ENCODE results near the gene C8G. TPM values are rescaled to one million over a fixed set of nuclear protein-coding genes. Genes with fewer than 3 reads are reported as not detected.

C8G gene
- total RNA-seq, 1 experiment from 2014 or later = 0.85 TPM

DNA sequence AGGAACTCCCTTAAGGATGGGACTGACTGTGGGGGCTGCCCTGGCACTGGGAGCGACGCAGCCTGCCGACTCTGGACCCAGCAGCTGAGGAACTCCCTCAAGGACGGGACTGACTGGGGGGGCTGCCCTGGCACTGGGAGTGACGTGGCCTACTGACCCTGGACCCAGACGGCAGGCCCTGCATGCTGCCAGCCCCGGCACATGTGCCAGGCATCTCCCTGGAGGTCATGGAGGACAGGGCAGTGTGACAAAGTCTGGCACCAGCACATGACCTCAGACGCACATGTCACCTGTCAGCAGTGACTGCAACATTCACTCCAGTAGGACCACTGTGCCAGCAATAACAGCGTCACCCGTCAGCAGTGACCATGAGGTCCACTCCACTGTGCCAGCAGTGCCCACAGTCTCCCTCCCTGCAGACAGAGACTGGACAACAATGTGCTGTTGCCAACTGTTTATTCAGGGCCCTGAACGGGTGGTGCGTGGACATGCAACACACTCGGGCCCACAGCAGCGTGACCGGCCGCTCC lies 5.0 kb upstream of the C8G start (continued):
- TF ChIP-seq, protein P1, sequence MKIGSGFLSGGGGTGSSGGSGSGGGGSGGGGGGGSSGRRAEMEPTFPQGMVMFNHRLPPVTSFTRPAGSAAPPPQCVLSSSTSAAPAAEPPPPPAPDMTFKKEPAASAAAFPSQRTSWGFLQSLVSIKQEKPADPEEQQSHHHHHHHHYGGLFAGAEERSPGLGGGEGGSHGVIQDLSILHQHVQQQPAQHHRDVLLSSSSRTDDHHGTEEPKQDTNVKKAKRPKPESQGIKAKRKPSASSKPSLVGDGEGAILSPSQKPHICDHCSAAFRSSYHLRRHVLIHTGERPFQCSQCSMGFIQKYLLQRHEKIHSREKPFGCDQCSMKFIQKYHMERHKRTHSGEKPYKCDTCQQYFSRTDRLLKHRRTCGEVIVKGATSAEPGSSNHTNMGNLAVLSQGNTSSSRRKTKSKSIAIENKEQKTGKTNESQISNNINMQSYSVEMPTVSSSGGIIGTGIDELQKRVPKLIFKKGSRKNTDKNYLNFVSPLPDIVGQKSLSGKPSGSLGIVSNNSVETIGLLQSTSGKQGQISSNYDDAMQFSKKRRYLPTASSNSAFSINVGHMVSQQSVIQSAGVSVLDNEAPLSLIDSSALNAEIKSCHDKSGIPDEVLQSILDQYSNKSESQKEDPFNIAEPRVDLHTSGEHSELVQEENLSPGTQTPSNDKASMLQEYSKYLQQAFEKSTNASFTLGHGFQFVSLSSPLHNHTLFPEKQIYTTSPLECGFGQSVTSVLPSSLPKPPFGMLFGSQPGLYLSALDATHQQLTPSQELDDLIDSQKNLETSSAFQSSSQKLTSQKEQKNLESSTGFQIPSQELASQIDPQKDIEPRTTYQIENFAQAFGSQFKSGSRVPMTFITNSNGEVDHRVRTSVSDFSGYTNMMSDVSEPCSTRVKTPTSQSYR (CRISPR knock-in tag; IDR thresholded peaks at IDR 0.05) = no peak
- TF ChIP-seq NFE2L1 (CRISPR knock-in tag; IDR thresholded peaks at IDR 0.05) (no peak), CBFB (CRISPR knock-in tag; IDR thresholded peaks at IDR 0.05; ENCODE audit: low read depth) (no peak), IRF2 (CRISPR knock-in tag; IDR thresholded peaks at IDR 0.05; ENCODE audit: borderline replicate concordance, low read depth) (no peak), ZNF232 (CRISPR knock-in tag; IDR thresholded peaks at IDR 0.05) (no peak)

DNA sequence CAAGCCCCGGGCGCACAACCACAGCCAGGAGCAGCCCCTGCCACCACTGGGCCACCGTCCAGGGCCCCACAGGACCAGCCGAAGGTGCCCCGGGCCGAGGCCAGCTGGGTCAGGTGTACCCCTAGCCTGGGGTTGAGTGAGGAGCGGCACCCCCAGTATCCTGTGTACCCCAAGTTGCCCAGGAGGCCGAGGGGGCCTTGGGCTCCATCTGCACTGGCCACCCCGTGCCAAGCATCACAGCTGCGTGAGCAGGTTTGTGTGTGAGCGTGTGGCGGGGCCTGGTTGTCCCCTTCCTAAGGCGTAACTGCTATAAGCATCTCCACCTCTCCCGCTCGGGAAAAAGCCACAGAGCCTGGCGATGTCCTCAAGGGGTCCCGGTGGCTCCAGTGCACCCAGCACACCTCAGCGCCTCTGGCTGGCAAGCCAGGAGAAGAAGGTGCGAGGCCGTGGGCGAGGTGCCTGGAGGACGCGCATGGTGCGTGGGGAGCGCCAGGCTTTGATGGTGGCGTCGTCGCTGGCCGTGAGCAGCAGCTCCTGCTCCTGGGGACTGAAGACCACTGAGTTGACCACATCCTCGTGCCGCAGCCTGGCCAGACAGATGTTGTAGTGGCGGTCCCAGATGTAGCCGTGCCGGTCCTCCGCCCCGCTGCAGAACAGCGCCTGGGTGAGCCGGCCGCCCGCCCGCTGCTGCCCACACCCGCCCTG lies 4.4 kb upstream of the C8G start:
- ChIA-PET CTCF (no interaction called here), POLR2A (no interaction called here)
- no peaks in the 10 kb centered on the region for H3K9me3 Mint-ChIP-seq
- no peaks in the 10 kb centered on the region for H3K27me3 Mint-ChIP-seq (ENCODE audit: low read depth)
- no peak overlapping the region for H3K4me3 Mint-ChIP-seq
- TF ChIP-seq MXD4 (CRISPR knock-in tag; IDR thresholded peaks at IDR 0.05; ENCODE audit: borderline replicate concordance) = no peak
- TF ChIP-seq, protein P2, sequence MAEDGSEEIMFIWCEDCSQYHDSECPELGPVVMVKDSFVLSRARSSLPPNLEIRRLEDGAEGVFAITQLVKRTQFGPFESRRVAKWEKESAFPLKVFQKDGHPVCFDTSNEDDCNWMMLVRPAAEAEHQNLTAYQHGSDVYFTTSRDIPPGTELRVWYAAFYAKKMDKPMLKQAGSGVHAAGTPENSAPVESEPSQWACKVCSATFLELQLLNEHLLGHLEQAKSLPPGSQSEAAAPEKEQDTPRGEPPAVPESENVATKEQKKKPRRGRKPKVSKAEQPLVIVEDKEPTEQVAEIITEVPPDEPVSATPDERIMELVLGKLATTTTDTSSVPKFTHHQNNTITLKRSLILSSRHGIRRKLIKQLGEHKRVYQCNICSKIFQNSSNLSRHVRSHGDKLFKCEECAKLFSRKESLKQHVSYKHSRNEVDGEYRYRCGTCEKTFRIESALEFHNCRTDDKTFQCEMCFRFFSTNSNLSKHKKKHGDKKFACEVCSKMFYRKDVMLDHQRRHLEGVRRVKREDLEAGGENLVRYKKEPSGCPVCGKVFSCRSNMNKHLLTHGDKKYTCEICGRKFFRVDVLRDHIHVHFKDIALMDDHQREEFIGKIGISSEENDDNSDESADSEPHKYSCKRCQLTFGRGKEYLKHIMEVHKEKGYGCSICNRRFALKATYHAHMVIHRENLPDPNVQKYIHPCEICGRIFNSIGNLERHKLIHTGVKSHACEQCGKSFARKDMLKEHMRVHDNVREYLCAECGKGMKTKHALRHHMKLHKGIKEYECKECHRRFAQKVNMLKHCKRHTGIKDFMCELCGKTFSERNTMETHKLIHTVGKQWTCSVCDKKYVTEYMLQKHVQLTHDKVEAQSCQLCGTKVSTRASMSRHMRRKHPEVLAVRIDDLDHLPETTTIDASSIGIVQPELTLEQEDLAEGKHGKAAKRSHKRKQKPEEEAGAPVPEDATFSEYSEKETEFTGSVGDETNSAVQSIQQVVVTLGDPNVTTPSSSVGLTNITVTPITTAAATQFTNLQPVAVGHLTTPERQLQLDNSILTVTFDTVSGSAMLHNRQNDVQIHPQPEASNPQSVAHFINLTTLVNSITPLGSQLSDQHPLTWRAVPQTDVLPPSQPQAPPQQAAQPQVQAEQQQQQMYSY (CRISPR knock-in tag; IDR thresholded peaks at IDR 0.05) = no peak
- peaks cover 14% of the 10 kb centered on the region for H3K36me3 Mint-ChIP-seq
- ATAC-seq (no peak), DNase-seq (ENCODE audit: low spot score) (no peak)
- H3K27ac Mint-ChIP-seq = no peak overlapping the region
- H3K4me1 Mint-ChIP-seq = peaks cover 6% of the 10 kb centered on the region

DNA sequence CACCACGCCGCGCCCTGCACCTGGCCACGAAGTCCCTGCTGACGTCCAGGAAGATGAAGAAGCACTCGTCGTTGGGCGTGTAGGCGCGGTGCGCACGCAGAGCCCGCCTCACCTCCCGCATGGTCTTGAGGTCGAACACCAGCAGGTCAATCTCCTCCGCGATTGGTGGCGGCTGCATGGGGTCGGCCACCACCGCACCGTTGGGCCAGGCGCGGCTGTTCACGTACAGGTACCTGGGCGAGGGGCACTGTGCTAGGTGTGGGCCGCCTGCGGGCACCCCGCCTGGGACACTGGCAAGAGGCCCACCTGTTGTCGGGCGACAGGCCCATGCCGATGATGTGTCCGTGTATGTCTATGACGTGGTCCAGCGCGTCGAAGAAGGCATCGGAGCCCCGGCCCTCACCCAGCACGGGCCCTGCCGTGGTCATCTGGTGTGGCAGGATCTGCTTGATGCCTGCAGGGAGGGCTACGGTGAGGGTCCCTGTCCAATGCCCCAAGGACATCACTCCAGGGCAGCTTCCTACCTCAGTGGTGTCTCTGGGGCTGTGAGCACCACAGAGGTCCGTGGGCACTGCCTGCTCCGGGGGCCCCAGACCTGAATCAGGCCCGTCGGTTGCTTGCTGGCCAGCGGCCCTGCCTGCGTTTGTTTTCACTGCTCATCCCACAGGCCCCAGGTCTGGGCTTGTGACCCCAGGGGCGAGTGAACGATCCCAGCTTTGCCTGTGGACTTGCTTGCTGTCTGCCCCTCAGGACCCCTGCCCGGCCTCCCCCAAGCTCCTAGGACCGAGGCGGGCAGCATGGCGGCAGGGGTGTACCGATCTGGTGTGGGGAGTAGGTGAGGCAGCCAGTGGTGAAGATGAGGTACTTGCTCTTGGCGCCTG lies 3.6 kb upstream of the C8G start:
- DNase-seq (ENCODE audit: low spot score) (no peak), ATAC-seq (no peak)
- H3K4me3 Mint-ChIP-seq = no peak overlapping the region
- no peak overlapping the region for H3K27ac Mint-ChIP-seq
- H3K4me1 Mint-ChIP-seq = peaks cover 6% of the 10 kb centered on the region
- CTCF ChIA-PET = no interaction called here
- POLR2A ChIA-PET = no interaction called here
- H3K36me3 Mint-ChIP-seq = peaks cover 9% of the 10 kb centered on the region
- H3K9me3 Mint-ChIP-seq = no peaks in the 10 kb centered on the region
- no peaks in the 10 kb centered on the region for H3K27me3 Mint-ChIP-seq (ENCODE audit: low read depth)
- TF ChIP-seq ZNF232 (CRISPR knock-in tag; IDR thresholded peaks at IDR 0.05) (no peak), MYBL2 (CRISPR knock-in tag; IDR thresholded peaks at IDR 0.05) (no peak), ATF2 (CRISPR knock-in tag; IDR thresholded peaks at IDR 0.05; ENCODE audit: borderline replicate concordance, low read depth) (no peak), TEAD4 (CRISPR knock-in tag; IDR thresholded peaks at IDR 0.05) (no peak), ZNF263 (CRISPR knock-in tag; IDR thresholded peaks at IDR 0.05; ENCODE audit: low read depth) (no peak), ZNF423 (CRISPR knock-in tag; IDR thresholded peaks at IDR 0.05) (no peak), EMX1 (CRISPR knock-in tag; IDR thresholded peaks at IDR 0.05) (no peak), TP53 (CRISPR knock-in tag; IDR thresholded peaks at IDR 0.05) (no peak), MXD4 (CRISPR knock-in tag; IDR thresholded peaks at IDR 0.05; ENCODE audit: borderline replicate concordance) (no peak), NFE2L1 (CRISPR knock-in tag; IDR thresholded peaks at IDR 0.05) (no peak), CBFB (CRISPR knock-in tag; IDR thresholded peaks at IDR 0.05; ENCODE audit: low read depth) (no peak), KAT7 (CRISPR knock-in tag; IDR thresholded peaks at IDR 0.05; ENCODE audit: borderline replicate concordance) (0 out of 2 replicates have a peak, but pooled peaks have one; percentile 30), NR2C2 (CRISPR knock-in tag; IDR thresholded peaks at IDR 0.05) (no peak)
- TF ChIP-seq, protein P3, sequence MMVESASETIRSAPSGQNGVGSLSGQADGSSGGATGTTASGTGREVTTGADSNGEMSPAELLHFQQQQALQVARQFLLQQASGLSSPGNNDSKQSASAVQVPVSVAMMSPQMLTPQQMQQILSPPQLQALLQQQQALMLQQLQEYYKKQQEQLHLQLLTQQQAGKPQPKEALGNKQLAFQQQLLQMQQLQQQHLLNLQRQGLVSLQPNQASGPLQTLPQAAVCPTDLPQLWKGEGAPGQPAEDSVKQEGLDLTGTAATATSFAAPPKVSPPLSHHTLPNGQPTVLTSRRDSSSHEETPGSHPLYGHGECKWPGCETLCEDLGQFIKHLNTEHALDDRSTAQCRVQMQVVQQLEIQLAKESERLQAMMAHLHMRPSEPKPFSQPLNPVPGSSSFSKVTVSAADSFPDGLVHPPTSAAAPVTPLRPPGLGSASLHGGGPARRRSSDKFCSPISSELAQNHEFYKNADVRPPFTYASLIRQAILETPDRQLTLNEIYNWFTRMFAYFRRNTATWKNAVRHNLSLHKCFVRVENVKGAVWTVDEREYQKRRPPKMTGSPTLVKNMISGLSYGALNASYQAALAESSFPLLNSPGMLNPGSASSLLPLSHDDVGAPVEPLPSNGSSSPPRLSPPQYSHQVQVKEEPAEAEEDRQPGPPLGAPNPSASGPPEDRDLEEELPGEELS (CRISPR knock-in tag; IDR thresholded peaks at IDR 0.05) = no peak
- TF ChIP-seq, protein P4, sequence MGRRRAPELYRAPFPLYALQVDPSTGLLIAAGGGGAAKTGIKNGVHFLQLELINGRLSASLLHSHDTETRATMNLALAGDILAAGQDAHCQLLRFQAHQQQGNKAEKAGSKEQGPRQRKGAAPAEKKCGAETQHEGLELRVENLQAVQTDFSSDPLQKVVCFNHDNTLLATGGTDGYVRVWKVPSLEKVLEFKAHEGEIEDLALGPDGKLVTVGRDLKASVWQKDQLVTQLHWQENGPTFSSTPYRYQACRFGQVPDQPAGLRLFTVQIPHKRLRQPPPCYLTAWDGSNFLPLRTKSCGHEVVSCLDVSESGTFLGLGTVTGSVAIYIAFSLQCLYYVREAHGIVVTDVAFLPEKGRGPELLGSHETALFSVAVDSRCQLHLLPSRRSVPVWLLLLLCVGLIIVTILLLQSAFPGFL (CRISPR knock-in tag; IDR thresholded peaks at IDR 0.05; ENCODE audit: borderline replicate concordance) = no peak
- TF ChIP-seq, protein P5, sequence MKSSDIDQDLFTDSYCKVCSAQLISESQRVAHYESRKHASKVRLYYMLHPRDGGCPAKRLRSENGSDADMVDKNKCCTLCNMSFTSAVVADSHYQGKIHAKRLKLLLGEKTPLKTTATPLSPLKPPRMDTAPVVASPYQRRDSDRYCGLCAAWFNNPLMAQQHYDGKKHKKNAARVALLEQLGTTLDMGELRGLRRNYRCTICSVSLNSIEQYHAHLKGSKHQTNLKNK (CRISPR knock-in tag; IDR thresholded peaks at IDR 0.05) = no peak

Data from WTC11 (cell line).